GM18507 (cell line): ENCODE results near the gene TRMT1.

Source experiments
- DNase-seq: peaks from one replicate; pipeline ENCODE4 v3.0.0; 2011; ENCODE audit warnings: low read depth; ENCODE audit not compliant: insufficient read length; ENCODE audit errors: extremely low spot score
- FAIRE-seq: peaks from 2 replicates; lab custom pipeline; 2011; peaks lifted over from hg19 to GRCh38; lab: Jason Lieb, UNC

The TRMT1 gene

GRCh38 chr19:13104360-13104847 is 12.1 kb downstream of the TRMT1 start:
- FAIRE-seq (peak; percentile 89), DNase-seq (peak; percentile 66)

- DNase-seq (no peak), FAIRE-seq (no peak)
Observed at GRCh38 chr19:13103581-13104359, 12.8 kb downstream of the TRMT1 start.

GRCh38 chr19:13102666-13103580 is 13.6 kb downstream of the TRMT1 start, which contains the start of gene LYL1:
TSS of gene LYL1 (minus strand) at chr19:13102858. CDS start at chr19:13101171, 1,687 bp downstream.
- DNase-seq (peak; percentile 63), FAIRE-seq (peak; percentile 88)

GRCh38 chr19:13102416-13102665 is 14.2 kb downstream of the TRMT1 start:
- FAIRE-seq (no peak), DNase-seq (no peak)

- DNase-seq = no peak
- FAIRE-seq = no peak
Observed at GRCh38 chr19:13101590-13102415, 14.7 kb downstream of the TRMT1 start.

- FAIRE-seq (no peak), DNase-seq (no peak)
Observed at GRCh38 chr19:13100841-13101589, 15.5 kb downstream of the TRMT1 start.

- DNase-seq (peak; percentile 70), FAIRE-seq (peak; percentile 87)
Observed at GRCh38 chr19:13100031-13100588, 16.4 kb downstream of the TRMT1 start.

GRCh38 chr19:13099073-13099999 is 17.2 kb downstream of the TRMT1 start:
- DNase-seq (no peak), FAIRE-seq (peak; percentile 85)

- DNase-seq (no peak), FAIRE-seq (no peak)
Observed at GRCh38 chr19:13098277-13099072, 18.1 kb downstream of the TRMT1 start.

GRCh38 chr19:13097463-13098258 is 18.9 kb downstream of the TRMT1 start:
- no peak for FAIRE-seq

GRCh38 chr19:13097033-13097462 is 19.5 kb downstream of the TRMT1 start:
- FAIRE-seq (no peak), DNase-seq (no peak)

More at GRCh38 chr19:13097463-13098258, 18.9 kb downstream of the TRMT1 start:
- DNase-seq = no peak

GRCh38 chr19:13095934-13096927 is 20.3 kb downstream of the TRMT1 start:
- no peak for DNase-seq
- no peak for FAIRE-seq

- no peak for DNase-seq
Observed at GRCh38 chr19:13095393-13095784, 21.2 kb downstream of the TRMT1 start.

GRCh38 chr19:13094771-13095392 is 21.7 kb downstream of the TRMT1 start:
- FAIRE-seq = no peak
- DNase-seq = no peak

More at GRCh38 chr19:13095393-13095784, 21.2 kb downstream of the TRMT1 start:
- FAIRE-seq = no peak
